NCI-H1105 (cell line): ENCODE data around the gene PGLYRP2.

Experiments used
- DNase-seq: peaks from one replicate; lab custom pipeline; 2025; lab: John Stamatoyannopoulos, UW

Gene PGLYRP2

GRCh38 chr19:15425321-15425950 is 53.9 kb downstream of the PGLYRP2 start:
- DNase-seq, result no peak

GRCh38 chr19:15424692-15425272 is 54.5 kb downstream of the PGLYRP2 start:
- no peak for DNase-seq

- DNase-seq, result no peak
These were observed 55.2 kb downstream of the PGLYRP2 start for GRCh38 chr19:15424121-15424520.

GRCh38 chr19:15423130-15423529 is 56.2 kb downstream of the PGLYRP2 start:
- DNase-seq, result no peak

GRCh38 chr19:15422296-15423075 is 56.8 kb downstream of the PGLYRP2 start:
- DNase-seq, result no peak

GRCh38 chr19:15421721-15422260 is 57.5 kb downstream of the PGLYRP2 start:
- DNase-seq, result peak; percentile 27

GRCh38 chr19:15421136-15421695 is 58.1 kb downstream of the PGLYRP2 start:
- no peak for DNase-seq

- DNase-seq, result no peak
These were observed 59.8 kb downstream of the PGLYRP2 start for GRCh38 chr19:15419413-15420025.
